AG08395 (cell line): ENCODE data around the gene PWWP2B.
"Not testable (repeated sequence)": the region's sequence is repeated elsewhere in the genome, so short reads cannot be mapped to it uniquely, and the experiment has no call there.

Experiments used
- DNase-seq: peaks from one replicate; pipeline ENCODE4 v3.0.0; 2012; ENCODE audit warnings: mixed read lengths, low spot score

The PWWP2B gene

DNA sequence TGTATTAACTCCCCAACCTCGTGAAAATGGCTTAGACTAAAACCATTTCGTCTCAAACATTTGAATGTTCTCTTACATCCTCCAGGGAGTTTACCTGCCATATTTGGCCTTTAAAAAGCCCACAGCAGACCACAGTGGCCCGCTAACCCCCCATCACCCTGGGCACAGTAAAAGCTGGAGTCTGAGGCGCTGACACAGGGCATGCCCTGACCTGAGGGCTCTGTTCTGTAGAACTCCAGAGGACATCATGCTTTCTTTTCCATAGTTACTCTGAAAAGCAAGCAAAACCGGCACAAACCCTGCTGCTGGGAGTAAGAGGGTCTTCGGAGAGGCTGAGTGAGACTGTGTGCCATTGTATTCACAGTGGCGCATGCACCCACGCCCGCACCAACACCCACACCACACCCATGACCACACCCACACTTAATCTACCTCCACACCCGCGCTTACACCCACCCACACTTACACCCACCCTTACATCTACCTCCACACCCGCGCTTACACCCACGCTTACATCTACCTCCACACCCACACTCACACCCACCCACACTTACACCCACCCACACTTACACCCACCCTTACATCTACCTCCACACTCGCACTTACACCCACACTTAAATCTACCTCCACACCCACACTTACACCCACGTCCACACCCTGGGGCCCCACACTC lies 32.9 kb upstream of the PWWP2B start:
- DNase-seq = no peak

- DNase-seq = no peak
These were observed 32.4 kb upstream of the PWWP2B start for GRCh38 chr10:132364594-132364970.

GRCh38 chr10:132365102-132365501 lies 31.9 kb upstream of the PWWP2B start:
- DNase-seq = no peak

- DNase-seq = no peak
These were observed 31.0 kb upstream of the PWWP2B start for GRCh38 chr10:132366006-132366405.

GRCh38 chr10:132366499-132366898 lies 30.5 kb upstream of the PWWP2B start:
- no peak for DNase-seq

DNA sequence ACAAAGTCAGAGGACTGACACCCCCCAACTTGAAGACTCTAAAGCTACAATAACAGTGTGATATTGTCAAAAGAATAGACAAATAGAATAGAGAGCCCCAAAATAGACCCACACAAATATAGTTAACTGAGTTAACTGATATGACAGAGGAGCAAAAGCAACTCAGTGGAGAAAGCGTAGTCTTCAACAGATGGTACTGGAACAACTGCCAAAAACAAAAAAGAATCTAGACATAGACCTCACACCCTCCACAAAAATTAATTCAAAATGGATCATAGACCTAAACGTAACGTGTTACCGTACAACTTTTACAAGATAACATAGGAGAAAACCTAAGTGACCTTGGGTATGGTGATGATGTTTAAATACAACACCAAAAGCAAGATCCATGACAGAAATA lies 28.6 kb upstream of the PWWP2B start:
- no peak for DNase-seq

GRCh38 chr10:132368881-132369635 lies 27.9 kb upstream of the PWWP2B start:
- peak; percentile 80 for DNase-seq

DNA sequence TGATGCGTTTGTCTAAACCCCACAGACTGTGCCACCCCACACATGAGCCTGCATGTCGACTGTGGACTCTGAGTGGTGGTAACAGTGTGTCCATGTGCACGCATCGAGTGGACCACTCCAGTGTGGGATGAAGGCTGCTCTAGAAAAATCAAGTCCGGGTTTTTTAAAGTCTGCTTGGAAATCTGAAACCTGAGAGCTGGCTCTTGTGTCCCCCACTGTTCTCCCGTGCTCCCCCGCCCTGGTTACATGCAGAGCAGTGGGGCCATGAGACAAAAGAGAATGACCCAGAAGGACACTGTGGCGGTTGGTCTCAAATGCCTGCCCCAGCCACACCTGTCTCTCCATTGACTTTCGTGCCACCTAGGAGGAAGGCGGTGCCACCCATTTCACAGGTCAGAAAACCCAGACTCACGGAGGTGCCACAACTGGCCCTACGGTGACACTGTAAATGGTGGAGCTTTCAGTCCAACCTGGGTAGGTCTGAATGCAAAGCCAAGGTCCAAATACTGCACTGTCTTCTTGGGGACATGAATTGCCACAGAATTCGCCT lies 27.3 kb upstream of the PWWP2B start:
- DNase-seq = no peak

- no peak for DNase-seq
These were observed 26.3 kb upstream of the PWWP2B start for GRCh38 chr10:132370426-132371340.

GRCh38 chr10:132371641-132372081 lies 25.3 kb upstream of the PWWP2B start:
- no peak for DNase-seq

DNA sequence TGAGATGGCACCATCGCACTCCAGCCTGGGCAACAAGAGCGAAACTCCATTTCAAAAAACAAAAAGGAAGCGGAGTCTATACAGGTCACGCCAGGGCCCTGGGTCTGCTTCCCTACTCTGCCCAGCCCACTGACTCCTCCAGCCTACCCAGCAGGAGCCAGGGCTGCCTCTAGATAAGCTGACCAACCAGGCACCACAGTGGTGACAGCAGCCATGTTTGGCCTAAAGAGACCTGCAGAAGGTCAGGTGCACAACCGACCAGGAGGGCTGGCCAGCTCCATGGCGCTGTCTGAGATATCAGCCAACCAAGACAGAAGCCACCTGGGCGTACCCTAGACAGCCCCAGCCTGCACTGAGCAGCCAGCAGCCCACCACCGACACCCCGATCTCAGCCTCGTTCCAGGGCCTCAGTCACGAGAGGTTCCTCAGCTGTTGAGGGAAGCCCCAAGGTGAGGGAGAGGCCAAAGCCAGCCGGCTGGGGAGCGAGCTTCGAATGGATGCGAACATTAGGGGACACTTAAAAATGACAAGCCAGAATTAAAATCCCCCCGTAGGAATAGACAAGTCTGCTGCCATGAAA lies 24.4 kb upstream of the PWWP2B start:
- DNase-seq = no peak

DNA sequence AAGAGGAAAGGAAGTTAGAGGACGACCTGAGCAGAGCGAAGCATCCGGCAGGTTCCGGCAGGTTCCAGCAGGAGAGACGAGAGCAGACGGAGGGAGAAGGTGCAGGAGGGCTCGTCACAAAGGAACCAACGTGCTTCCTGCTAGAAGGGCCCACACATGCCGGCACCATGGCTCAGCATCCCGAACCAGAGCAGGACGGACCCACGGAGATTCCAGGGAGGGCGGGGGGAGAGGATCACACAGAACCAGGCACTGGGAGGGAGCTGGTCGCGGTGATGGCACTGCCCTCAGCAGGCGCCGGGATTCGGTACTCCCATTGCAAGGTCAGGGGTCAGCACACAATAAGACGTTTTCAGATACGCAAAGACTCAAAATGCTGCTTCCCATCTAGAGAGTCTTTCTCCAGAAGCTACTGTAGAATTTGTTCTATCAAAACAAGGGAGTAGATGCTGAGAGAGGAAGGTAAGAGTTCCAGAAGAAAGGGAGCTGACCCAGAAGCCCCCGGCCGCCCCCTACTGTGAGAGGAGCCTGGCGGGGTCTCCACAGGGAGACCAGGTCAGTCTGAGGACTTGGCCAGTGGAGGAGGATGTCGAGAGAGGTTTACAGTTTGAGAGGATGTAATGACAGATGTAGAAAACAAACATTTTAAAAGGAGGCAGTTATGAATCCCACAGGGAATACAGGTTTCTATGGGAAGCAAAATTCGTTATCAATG lies 23.6 kb upstream of the PWWP2B start:
- no peak for DNase-seq

DNA sequence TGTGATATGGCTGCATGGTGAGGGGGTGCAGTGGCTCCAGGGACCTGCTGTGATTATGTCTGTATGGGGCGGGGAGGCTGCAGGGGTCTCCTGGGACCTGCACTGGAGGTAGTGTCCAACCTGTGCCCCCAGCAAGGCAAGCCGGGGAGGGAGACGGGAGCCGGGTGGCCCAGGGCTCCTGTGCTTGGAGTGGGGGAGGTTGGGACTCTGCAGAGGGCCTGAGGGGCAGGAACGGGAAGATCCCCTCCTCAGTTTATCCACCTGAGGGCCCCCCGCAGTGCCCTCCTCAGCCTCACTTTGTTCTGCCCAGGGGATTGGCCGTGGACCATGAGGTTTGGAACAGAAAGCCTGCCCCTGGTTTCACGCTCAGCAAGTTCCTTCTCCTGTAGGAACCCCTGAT lies 22.8 kb upstream of the PWWP2B start:
- no peak for DNase-seq

DNA sequence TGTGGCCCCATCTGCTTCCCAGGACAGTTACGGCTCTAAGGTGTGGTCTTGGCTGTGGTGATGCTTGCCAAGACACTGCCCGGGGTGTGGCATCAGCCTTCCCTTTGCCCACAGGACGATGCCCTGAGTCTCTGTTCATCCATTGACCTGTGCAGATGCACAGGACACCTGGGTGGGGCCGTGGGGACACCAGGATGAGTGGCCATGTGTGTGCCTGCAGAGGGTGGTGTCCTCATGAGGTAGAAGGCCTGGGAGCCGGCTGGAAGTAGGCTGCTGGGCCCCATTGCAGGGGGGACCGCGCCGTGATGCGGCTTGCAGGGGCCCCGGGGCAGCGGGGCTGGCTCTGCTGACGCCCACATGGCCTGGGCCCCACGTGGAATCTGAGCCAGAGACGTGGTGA lies 22.4 kb upstream of the PWWP2B start:
- DNase-seq = no peak

DNA sequence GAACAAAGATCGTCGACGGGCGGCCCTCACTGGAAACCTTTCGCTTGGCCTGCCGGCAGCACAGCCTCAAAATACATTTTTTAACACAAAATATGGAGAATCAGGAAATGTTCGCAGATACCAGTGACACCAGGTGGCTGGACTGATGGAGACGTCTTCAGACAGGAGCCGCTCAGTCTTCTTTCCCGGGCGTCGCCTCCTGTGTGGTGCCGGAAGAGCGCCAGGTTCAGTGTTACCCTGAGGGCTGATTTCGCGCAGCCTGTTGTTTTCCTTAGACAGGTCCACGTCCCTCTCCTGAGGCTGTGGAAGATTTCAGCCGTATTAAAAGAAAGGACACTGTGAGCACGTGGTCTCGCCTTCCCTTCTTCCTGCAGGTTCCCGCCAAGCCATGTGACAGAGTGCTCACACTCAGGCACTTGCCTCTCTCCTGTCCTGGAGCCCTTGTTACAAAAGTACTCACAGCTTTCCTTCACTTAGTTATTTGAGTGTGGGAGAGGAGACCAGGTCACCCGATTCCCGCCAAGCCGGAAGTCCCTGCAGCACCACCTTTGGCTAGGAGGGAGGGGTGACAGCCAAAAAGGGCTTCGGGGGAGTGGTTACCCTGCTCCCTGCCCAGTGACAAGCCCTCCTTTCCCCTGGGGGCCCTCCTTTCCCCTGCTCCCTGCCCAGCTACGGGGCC lies 21.7 kb upstream of the PWWP2B start:
- DNase-seq = no peak

DNA sequence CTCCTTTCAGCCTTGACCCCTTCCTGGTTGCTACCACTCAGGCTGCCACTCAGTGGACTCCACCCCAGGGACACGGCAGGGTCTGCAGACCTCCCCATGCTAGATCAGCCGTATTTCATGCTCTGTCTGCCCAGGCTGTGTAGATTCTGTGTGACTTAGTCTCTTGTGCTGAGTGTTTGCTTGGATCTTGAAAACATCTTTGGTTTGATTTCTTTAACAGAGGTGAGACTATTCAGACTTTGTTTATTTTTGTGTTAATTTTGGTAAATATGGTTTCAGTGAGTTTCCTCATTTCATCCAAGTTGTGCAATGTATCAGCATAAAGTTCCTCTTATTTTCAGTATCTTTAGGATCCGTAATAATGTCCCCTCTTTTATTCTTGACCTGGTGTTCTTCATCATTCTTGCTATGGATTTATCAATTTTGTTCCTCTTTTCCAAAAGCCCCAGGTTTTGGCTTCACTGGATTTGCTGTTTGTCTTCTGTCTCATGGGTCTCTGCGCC lies 21.2 kb upstream of the PWWP2B start:
- DNase-seq = no peak

GRCh38 chr10:132376394-132376851 lies 20.6 kb upstream of the PWWP2B start:
- no peak for DNase-seq

GRCh38 chr10:132377326-132377725 lies 19.7 kb upstream of the PWWP2B start:
- no peak for DNase-seq

DNA sequence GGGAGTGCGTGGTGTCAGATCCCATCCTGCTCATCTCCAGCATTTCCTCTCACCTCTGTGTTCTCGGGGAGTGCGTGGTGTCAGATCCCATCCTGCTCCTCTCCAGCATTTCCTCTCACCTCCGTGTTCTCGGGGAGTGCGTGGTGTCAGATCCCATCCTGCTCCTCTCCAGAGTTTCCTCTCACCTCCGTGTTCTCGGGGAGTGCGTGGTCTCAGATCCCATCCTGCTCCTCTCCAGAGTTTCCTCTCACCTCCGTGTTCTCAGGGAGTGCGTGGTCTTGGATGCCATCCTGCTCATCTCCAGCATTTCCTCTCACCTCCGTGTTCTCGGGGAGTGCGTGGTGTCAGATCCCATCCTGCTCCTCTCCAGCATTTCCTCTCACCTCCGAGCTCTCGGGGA lies 18.0 kb upstream of the PWWP2B start:
- not testable (repeated sequence) for DNase-seq

DNA sequence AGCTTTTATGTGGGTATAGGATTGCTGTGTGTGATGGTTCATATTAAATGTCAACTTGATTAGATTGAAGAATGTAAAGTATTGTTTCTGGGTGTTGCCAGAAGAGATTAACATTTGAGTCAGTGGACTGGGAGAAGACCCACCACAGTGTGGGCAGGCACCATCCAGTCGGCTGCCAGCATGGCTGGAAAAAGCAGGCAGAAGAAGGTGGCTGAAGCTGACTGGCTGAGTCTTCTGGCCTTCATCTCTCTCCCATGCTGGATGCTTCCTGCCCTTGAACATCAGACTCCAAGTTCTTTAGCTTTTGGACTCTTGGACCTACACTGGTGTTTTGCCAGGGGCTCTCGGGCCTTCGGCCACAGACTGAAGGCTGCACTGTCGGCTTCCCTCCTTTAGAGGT lies 16.0 kb upstream of the PWWP2B start:
- DNase-seq = not testable (repeated sequence)
